Endothelial cell of umbilical vein (primary cell): Measurements from ENCODE around the gene MICAL3. TPM values are rescaled to one million over a fixed set of nuclear protein-coding genes. Genes with fewer than 3 reads are reported as not detected.

Source experiments
- BruUV-seq: library from RNA; stranded (reverse); fragments of 400-500 nt; replicated peaks from 2 replicates; lab custom pipeline; 2021; lab: Mats Ljungman, UMichigan
- CTCF ChIA-PET: fragments of 300-600, 350-600 bp; sonication (Branson Sonifier 250); formaldehyde crosslinking; loops from one replicate; lab custom pipeline; 2021; ENCODE audit warnings: antibody characterized with exemption, inconsistent platforms; lab: Charles Lee
- POLR2A ChIA-PET: fragments of 300-600, 350-600 bp; sonication (Branson Sonifier 250); formaldehyde crosslinking; loops from one replicate; lab custom pipeline; 2021; ENCODE audit warnings: antibody characterized with exemption, inconsistent platforms; lab: Charles Lee
- DNase-seq: peaks from one replicate; pipeline ENCODE4 v3.0.0-alpha.2; 2011; ENCODE audit warnings: low read depth, low spot score
- FAIRE-seq: peaks from 2 replicates; lab custom pipeline; 2011; peaks lifted over from hg19 to GRCh38; lab: Jason Lieb, UNC
- H2AFZ ChIP-seq: 2 replicates; pipeline ENCODE4 v1.6.0; 2012; ENCODE audit warnings: low read depth, low read length, control low read depth, inconsistent platforms
- H3K27ac ChIP-seq: 2 replicates; pipeline ENCODE4 v1.5.1; 2011; ENCODE audit warnings: low read depth, mild to moderate bottlenecking, control low read depth, low read length, moderate library complexity; ENCODE audit not compliant: insufficient read depth
- H3K27me3 ChIP-seq, 2 experiments: 2 replicates each; pipeline versions ENCODE4 v1.6.0 to v1.6.1; 2011; ENCODE audit warnings: low read length in 2 of 2, mixed read lengths in 1 of 2; ENCODE audit not compliant: control insufficient read depth in 2 of 2, insufficient read depth in 2 of 2
- H3K36me3 ChIP-seq, 2 experiments: 2 replicates in 1 of 2; 3 replicates in 1 of 2; pipeline ENCODE4 v1.5.1; 2011; ENCODE audit warnings: low read length in 2 of 2, mild to moderate bottlenecking in 1 of 2, moderate library complexity in 1 of 2; ENCODE audit not compliant: control insufficient read depth in 2 of 2, insufficient read depth in 2 of 2; ENCODE audit errors: extremely low read depth in 1 of 2
- H3K4me1 ChIP-seq: 3 replicates; pipeline ENCODE4 v1.5.1; 2011; ENCODE audit warnings: mild to moderate bottlenecking, low read length; ENCODE audit not compliant: control insufficient read depth, insufficient read depth; ENCODE audit errors: extremely low read depth
- H3K4me2 ChIP-seq: 2 replicates; pipeline ENCODE4 v1.6.1; 2011; ENCODE audit warnings: low read length, control low read depth, mixed read lengths; ENCODE audit not compliant: insufficient read depth
- H3K4me3 ChIP-seq, 3 experiments: fragments of 200-600 bp in 1 of 3; sonication (generic), shearing (Covaris generic) in 1 of 3; replicated peaks in 1 of 3; 2 replicates each; pipeline ENCODE4 v1.5.1; 2011 to 2016; ENCODE audit warnings: control low read depth in 3 of 3, low read length in 3 of 3, mild to moderate bottlenecking in 2 of 3, inconsistent platforms in 1 of 3, low read depth in 1 of 3, moderate library complexity in 1 of 3; ENCODE audit not compliant: insufficient read depth in 1 of 3
- H3K79me2 ChIP-seq: 2 replicates; pipeline ENCODE4 v1.6.0; 2012; ENCODE audit warnings: low read length, inconsistent platforms; ENCODE audit not compliant: control insufficient read depth, insufficient read depth
- H3K9ac ChIP-seq: replicated peaks from 2 replicates; pipeline ENCODE3; 2011; ENCODE audit warnings: low read length, control low read depth; ENCODE audit not compliant: insufficient read depth; ENCODE audit errors: extremely low read depth
- H3K9me1 ChIP-seq: replicated peaks from 3 replicates; pipeline ENCODE4 v1.6.0; 2011; ENCODE audit warnings: mild to moderate bottlenecking, low read length; ENCODE audit not compliant: control insufficient read depth, insufficient read depth; ENCODE audit errors: extremely low read depth
- H3K9me3 ChIP-seq: replicated peaks from 2 replicates; pipeline ENCODE4 v1.5.1; 2012; ENCODE audit warnings: low read length, inconsistent platforms; ENCODE audit not compliant: control insufficient read depth, insufficient read depth
- H4K20me1 ChIP-seq: replicated peaks from 2 replicates; pipeline ENCODE3; 2011; ENCODE audit warnings: mild to moderate bottlenecking, low read length; ENCODE audit not compliant: control insufficient read depth, insufficient read depth; ENCODE audit errors: extremely low read depth
- CTCF ChIP-seq, 2 donors: IDR thresholded peaks; 1 replicate in 1 of 2; 2 replicates in 1 of 2; pipeline ENCODE4 v1.5.1; 2011; ENCODE audit warnings: low read length in 2 of 2, mild to moderate bottlenecking in 2 of 2, moderate library complexity in 2 of 2, control low read depth in 1 of 2, inconsistent platforms in 1 of 2, low read depth in 1 of 2; ENCODE audit not compliant: insufficient read depth in 1 of 2; ENCODE audit errors: extremely low read depth in 1 of 2
- EZH2 ChIP-seq: IDR thresholded peaks from 2 replicates; pipeline ENCODE4 v1.6.1; 2012; ENCODE audit warnings: borderline replicate concordance, low read depth, mild to moderate bottlenecking, moderate library complexity, low read length, inconsistent platforms; ENCODE audit not compliant: severe bottlenecking
- FOS ChIP-seq: IDR thresholded peaks from 2 replicates; pipeline ENCODE4 v1.6.1; 2011; ENCODE audit warnings: mild to moderate bottlenecking, low read length, moderate library complexity, borderline replicate concordance; ENCODE audit not compliant: insufficient read depth
- GATA2 ChIP-seq: IDR thresholded peaks from 2 replicates; pipeline ENCODE4 v1.7.0; 2011; ENCODE audit warnings: low read depth, mild to moderate bottlenecking, moderate library complexity, mixed read lengths, low read length; ENCODE audit not compliant: insufficient read length, insufficient read depth
- JUN ChIP-seq: IDR thresholded peaks from 2 replicates; pipeline ENCODE4 v1.6.1; 2011; ENCODE audit warnings: borderline replicate concordance, low read depth; ENCODE audit not compliant: insufficient read length, insufficient read depth
- MAX ChIP-seq: IDR thresholded peaks from 2 replicates; pipeline ENCODE4 v1.6.1; 2011; ENCODE audit not compliant: insufficient read depth, insufficient read length
- MYC ChIP-seq: IDR thresholded peaks from one replicate; pipeline ENCODE4 v1.6.1; 2011; ENCODE audit warnings: mild to moderate bottlenecking, low read depth, low read length
- POLR2A ChIP-seq: IDR thresholded peaks from 2 replicates; pipeline ENCODE4 v1.6.1; 2012; ENCODE audit warnings: low read depth, mild to moderate bottlenecking, control low read depth, low read length
- POLR2AphosphoS5 ChIP-seq: IDR thresholded peaks from 2 replicates; pipeline ENCODE4 v1.6.1; 2012; ENCODE audit warnings: low read depth, mild to moderate bottlenecking, control low read depth, low read length, moderate library complexity; ENCODE audit not compliant: insufficient read depth
- dilution Hi-C: fragments of 300-500 bp; cut with MboI; formaldehyde crosslinking; loops from one replicate; pipeline ENCODE4 v1.15.0; 2019; ENCODE audit warnings: low sequenced_read_pairs; ENCODE audit not compliant: extremely low pct_ligation_motif_present
- intact Hi-C: fragments of 100-400 bp; cut with micrococcal nuclease; formaldehyde crosslinking; loops from one replicate; pipeline ENCODE4 v1.10.0; 2022
- polyA plus RNA-seq, 4 experiments: library from polyadenylated mRNA; depleted of rRNA in 3 of 4; stranded (reverse) in 3 of 4; unstranded in 1 of 4; fragments of >200 nt; gene quantifications; 2 replicates each; pipeline versions ENCODE4 v1.2.1 to v1.2.3, GENCODE V29; 2011 to 2012; ENCODE audit warnings: missing spikeins in 1 of 4
- total RNA-seq: library from RNA; stranded (reverse); gene quantifications from 2 replicates; pipeline ENCODE4 v1.2.3, GENCODE V29; 2021

The MICAL3 gene
- total and polyA plus RNA-seq, 2 donors (not counting 3 experiments of a cell fraction or from before 2014, with no cell fraction given): 14.5 to 63.7 TPM

- no peak overlapping the region for H2AFZ ChIP-seq
- DNase-seq: no peak
- no peaks in the 10 kb centered on the region for H3K27me3 ChIP-seq
- H3K4me3 ChIP-seq: no peak overlapping the region
- dilution Hi-C loops: no loop called here
- no peak for FAIRE-seq
- H3K9me1 ChIP-seq: no peaks in the 10 kb centered on the region
- TF ChIP-seq MAX (no peak), CTCF (IDR thresholded peaks at IDR 0.05; ENCODE audit: extremely low read depth in 1 of 2, insufficient read depth in 1 of 2, low read depth in 1 of 2, low read length in 2 of 2) (no peak), FOS (no peak), EZH2 (no peak), MYC (no peak), POLR2AphosphoS5 (no peak), POLR2A (no peak), JUN (no peak), GATA2 (no peak)
- POLR2A ChIA-PET: no interaction called here
- H4K20me1 ChIP-seq: no peaks in the 10 kb centered on the region
- H3K27ac ChIP-seq: no peak overlapping the region
- CTCF ChIA-PET: interaction anchor here (1.1 kb wide), 1 partner anchor 31 kb away, joined by 3 read pairs; no protein-coding TSS in a partner anchor
- BruUV-seq: no TSS peak
- H3K36me3 ChIP-seq: no peaks in the 10 kb centered on the region
- H3K79me2 ChIP-seq: no peaks in the 10 kb centered on the region
- H3K9me3 ChIP-seq: no peaks in the 10 kb centered on the region
- H3K9ac ChIP-seq: no peak overlapping the region
- H3K4me1 ChIP-seq: no peaks in the 10 kb centered on the region
- no peak overlapping the region for H3K4me2 ChIP-seq
- intact Hi-C loops: no loop called here
Observed at GRCh38 chr22:18044548-18045271, 20.3 kb upstream of the MICAL3 start.
